ENCODE results near the gene ARFIP1. TPM values are rescaled to one million over a fixed set of nuclear protein-coding genes. Genes with fewer than 3 reads are reported as not detected.

ARFIP1 gene
- total RNA-seq, 1 experiment from 2014 or later = 26.7 TPM

- Mint-ChIP-seq H3K9me3 (ENCODE audit: unreplicated experiment) (no peaks in the 10 kb centered on the region), H3K4me1 (ENCODE audit: insufficient read depth, unreplicated experiment) (no peaks in the 10 kb centered on the region), H3K36me3 (ENCODE audit: insufficient read depth, unreplicated experiment) (no peaks in the 10 kb centered on the region), H3K27me3 (ENCODE audit: insufficient read depth, unreplicated experiment) (no peaks in the 10 kb centered on the region), H3K27ac (ENCODE audit: low read depth, unreplicated experiment) (no peak overlapping the region), H3K4me3 (ENCODE audit: unreplicated experiment) (no peak overlapping the region)
- DNase-seq (ENCODE audit: unreplicated experiment) = no peak
- no TSS peak for BruUV-seq (replicated peaks)
- intact Hi-C loops (cut with micrococcal nuclease) = no loop called here
- POLR2A ChIA-PET = interaction anchor here (0.6 kb wide), 2 partner anchors 17 to 538 kb away, joined by 3 to 4 read pairs; partner anchors contain the start of gene TMEM131L
- no peak for TF ChIP-seq CTCF (IDR thresholded peaks at IDR 0.05; ENCODE audit: unreplicated experiment)
- CTCF ChIA-PET = interaction anchor here (1.2 to 1.3 kb wide), 3 partner anchors 12 to 200 kb away, joined by 3 to 4 read pairs (median 3); no protein-coding TSS in a partner anchor
Measured at GRCh38 chr4:152928286-152928685, 148.5 kb downstream of the ARFIP1 start.

- Mint-ChIP-seq H3K4me1 (ENCODE audit: insufficient read depth, unreplicated experiment) (no peaks in the 10 kb centered on the region), H3K27me3 (ENCODE audit: insufficient read depth, unreplicated experiment) (no peaks in the 10 kb centered on the region), H3K9me3 (ENCODE audit: unreplicated experiment) (no peaks in the 10 kb centered on the region), H3K27ac (ENCODE audit: low read depth, unreplicated experiment) (no peak overlapping the region), H3K4me3 (ENCODE audit: unreplicated experiment) (no peak overlapping the region), H3K36me3 (ENCODE audit: insufficient read depth, unreplicated experiment) (no peaks in the 10 kb centered on the region)
- no peak for DNase-seq (ENCODE audit: unreplicated experiment)
- CTCF ChIA-PET = interaction anchor here (0.5 to 1.6 kb wide), 3 partner anchors 19 to 86 kb away, joined by 3 to 4 read pairs (median 3); no protein-coding TSS in a partner anchor
- intact Hi-C loops (cut with micrococcal nuclease) = no loop called here
- no TSS peak for BruUV-seq (replicated peaks)
- POLR2A ChIA-PET = no interaction called here
- no peak for TF ChIP-seq CTCF (IDR thresholded peaks at IDR 0.05; ENCODE audit: unreplicated experiment)
Measured at GRCh38 chr4:152929888-152930287, 150.1 kb downstream of the ARFIP1 start.

- DNase-seq (ENCODE audit: unreplicated experiment) = peak; percentile 31
- H3K36me3 Mint-ChIP-seq (ENCODE audit: insufficient read depth, unreplicated experiment) = no peaks in the 10 kb centered on the region
Measured at GRCh38 chr4:152935143-152935542, 155.4 kb downstream of the ARFIP1 start.

More at GRCh38 chr4:152935143-152935542, 155.4 kb downstream of the ARFIP1 start:
- H3K4me1 Mint-ChIP-seq (ENCODE audit: insufficient read depth, unreplicated experiment) = peaks cover 16% of the 10 kb centered on the region
- H3K9me3 Mint-ChIP-seq (ENCODE audit: unreplicated experiment) = no peaks in the 10 kb centered on the region
- BruUV-seq (replicated peaks) = no TSS peak
- H3K4me3 Mint-ChIP-seq (ENCODE audit: unreplicated experiment) = peak overlapping the region; percentile 84
- intact Hi-C loops (cut with micrococcal nuclease) = loop anchor here (5.0 kb wide), 1 partner anchor 37 kb away; no protein-coding TSS in a partner anchor
- TF ChIP-seq CTCF (IDR thresholded peaks at IDR 0.05; ENCODE audit: unreplicated experiment) = no peak
- CTCF ChIA-PET = interaction anchor here (0.6 to 2.2 kb wide), 9 partner anchors 10 to 709 kb away, joined by 3 to 12 read pairs (median 5); no protein-coding TSS in a partner anchor
- no peak overlapping the region for H3K27ac Mint-ChIP-seq (ENCODE audit: low read depth, unreplicated experiment)
- H3K27me3 Mint-ChIP-seq (ENCODE audit: insufficient read depth, unreplicated experiment) = no peaks in the 10 kb centered on the region
- POLR2A ChIA-PET = interaction anchor here (0.7 to 3.9 kb wide), 9 partner anchors 9 to 84 kb away, joined by 3 to 49 read pairs (median 7); no protein-coding TSS in a partner anchor
